HG02870 (cell line): ENCODE data around the gene RBM26.
A peak's percentile ranks its signal among the peaks of the same experiment; 100 is the strongest.

Source experiments
- ATAC-seq: cut with Tn5 transposase; IDR thresholded peaks from one replicate; pipeline ENCODE4 v1.9.1; 2021; ENCODE audit warnings: mild to moderate bottlenecking, moderate library complexity; ENCODE audit not compliant: unreplicated experiment

RBM26 gene, protein sequence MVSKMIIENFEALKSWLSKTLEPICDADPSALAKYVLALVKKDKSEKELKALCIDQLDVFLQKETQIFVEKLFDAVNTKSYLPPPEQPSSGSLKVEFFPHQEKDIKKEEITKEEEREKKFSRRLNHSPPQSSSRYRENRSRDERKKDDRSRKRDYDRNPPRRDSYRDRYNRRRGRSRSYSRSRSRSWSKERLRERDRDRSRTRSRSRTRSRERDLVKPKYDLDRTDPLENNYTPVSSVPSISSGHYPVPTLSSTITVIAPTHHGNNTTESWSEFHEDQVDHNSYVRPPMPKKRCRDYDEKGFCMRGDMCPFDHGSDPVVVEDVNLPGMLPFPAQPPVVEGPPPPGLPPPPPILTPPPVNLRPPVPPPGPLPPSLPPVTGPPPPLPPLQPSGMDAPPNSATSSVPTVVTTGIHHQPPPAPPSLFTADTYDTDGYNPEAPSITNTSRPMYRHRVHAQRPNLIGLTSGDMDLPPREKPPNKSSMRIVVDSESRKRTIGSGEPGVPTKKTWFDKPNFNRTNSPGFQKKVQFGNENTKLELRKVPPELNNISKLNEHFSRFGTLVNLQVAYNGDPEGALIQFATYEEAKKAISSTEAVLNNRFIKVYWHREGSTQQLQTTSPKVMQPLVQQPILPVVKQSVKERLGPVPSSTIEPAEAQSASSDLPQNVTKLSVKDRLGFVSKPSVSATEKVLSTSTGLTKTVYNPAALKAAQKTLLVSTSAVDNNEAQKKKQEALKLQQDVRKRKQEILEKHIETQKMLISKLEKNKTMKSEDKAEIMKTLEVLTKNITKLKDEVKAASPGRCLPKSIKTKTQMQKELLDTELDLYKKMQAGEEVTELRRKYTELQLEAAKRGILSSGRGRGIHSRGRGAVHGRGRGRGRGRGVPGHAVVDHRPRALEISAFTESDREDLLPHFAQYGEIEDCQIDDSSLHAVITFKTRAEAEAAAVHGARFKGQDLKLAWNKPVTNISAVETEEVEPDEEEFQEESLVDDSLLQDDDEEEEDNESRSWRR

DNA sequence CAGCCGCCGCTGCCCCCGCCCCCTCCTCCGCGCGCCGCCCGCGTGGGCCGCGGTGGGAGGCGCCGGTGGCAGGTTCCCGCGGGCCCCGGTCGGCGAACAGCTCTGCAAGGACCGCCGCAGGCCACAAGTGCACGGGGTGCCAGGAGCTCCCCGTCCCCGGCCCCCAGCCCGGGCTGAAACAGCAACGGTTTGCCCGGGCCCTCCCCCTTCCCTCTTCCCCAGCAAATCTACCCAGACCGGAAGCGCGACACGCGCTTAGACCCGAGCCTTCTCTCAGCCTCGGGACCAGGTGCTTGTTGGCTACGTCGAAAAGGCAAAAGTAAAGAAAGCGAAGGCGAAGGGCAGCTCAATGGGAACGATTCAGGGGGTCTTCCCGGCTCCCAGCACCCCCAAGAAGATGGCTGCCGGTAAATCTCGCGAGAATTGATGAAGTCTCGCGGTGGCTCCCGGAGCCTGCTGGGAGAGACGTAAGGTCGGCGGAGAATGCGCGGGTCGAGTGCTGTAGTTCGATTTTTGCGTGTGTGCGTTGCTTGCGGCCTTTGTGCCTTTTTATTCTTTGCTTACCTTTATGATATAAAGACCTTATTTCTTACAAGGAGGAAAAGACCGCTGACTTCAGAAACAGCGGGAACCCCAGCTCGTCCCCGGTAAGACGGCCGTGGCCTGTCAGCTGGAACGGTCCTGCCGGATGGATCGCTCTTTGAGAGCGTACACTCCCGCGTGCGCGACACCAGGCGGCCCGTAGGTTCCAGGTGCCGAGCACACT lies at the start of gene RBM26:
Gene RBM26 (minus strand): TSS at position 425 of the 766 bp plus-strand sequence. CDS start 481 bp downstream, outside the sequence.
- ATAC-seq: peak; percentile 71

DNA sequence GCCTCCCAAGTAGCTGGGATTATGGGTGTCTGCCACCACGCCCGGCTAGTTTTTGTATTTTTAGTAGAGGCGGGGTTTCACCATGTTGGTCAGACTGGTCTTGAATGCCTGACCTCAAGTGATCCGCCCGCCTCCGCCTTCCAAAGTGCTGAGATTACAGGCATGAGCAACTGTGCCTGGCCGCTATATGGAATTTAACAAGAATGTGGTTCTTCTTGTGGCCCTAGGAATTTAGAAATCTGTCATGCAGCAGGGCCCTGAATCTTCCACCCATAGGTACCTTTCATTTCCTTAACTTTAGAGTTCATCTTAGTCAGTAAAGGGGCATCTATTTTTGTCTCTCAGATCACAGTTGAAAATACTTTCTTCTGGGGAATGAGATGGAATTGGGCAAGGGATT lies 49.3 kb upstream of the RBM26 start:
- ATAC-seq: no peak

- no peak for ATAC-seq
Measured at GRCh38 chr13:79452239-79452913, 46.3 kb upstream of the RBM26 start.

DNA sequence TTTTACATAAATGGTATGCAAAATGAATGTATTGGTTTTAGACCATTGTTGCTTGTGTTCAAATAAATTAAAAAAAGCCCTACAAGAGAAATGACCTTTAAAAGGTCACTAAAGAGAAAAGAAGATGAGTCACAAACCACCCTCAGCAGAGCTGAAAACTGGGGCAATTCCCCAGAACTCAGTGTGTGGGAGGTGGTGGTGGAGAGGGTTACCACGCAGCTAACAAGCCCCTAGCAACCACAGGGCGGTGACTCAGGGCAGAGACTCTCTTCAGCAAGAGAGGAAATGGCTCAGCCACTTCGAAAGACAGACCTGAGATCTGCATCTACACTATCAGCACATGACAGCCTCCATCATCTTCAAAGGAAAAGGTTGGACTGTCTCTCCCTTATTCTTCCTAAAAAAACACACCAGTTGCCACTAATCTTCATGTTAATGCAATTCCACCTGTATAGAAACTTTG lies 45.5 kb upstream of the RBM26 start:
- peak; percentile 100 for ATAC-seq

GRCh38 chr13:79450110-79450509 lies 44.1 kb upstream of the RBM26 start:
- no peak for ATAC-seq

DNA sequence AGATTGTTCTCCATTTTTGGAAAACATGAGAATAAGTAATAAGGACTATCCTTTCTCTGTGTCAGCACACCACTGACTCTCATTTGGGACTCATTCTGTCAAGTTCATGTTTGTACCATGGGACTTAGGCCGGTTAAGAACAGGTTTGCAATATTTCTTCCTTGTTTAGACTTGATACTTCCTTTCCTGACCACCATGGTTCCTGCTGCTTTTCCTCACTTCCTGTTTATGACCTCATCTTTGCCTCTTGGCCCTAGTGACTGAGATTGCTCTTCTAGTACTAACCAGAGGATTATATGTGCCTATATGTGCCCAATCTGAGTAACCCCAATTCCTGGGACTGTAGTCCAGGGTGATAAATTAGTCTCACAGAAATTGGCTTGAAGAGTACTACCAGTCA lies 42.4 kb upstream of the RBM26 start:
- peak; percentile 23 for ATAC-seq

DNA sequence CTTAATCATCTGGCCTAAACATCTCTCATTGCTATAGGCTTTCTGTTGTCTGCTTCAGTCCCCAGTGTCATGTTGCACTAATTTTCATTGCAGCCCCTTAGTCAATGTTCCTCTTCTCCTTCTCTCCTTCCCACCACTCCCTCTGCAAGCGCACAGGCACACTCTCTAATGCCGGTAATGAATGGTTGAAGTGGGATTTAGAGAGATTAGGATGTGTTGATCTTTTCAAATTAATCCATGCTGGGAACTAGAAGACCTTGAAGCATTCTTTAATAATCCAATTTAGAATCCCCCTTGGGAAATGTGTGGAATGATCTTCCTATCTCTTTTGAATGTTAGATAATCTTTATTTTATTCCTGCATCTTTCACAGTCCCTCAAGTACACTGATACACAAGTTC lies 41.7 kb upstream of the RBM26 start:
- no peak for ATAC-seq

GRCh38 chr13:79447141-79447540 lies 41.1 kb upstream of the RBM26 start:
- no peak for ATAC-seq

DNA sequence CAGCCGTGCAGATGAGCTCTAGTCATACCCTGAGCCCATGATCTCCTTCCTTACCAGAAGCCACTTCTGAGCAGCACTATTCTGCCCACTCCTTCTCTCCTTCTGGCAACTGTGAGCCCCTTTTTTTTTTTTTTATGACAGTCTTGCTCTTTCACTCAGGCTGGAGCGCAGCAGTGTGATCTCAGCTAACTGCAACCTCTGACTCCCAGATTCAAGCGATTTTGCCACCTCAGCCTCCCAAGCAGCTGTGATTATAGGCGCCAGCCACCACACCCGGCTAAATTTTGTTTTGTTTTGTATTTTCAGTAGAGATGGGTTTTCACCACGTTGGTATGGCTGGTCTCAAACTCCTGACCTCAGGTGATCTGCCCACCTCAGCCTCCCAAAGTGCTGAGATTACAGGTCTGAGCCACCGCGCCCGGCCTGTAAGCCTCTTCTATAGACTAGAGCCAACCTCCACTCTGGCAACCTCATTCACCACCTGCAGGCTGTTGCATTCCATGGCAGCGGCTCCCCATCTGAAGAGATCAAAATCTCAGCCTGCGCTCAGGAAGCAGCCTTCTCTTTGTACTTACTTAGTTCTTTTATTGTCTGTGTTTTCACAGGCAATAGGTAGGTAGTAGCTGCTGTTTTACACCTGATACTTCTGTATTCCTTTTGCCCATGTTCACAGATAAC lies 40.1 kb upstream of the RBM26 start:
- ATAC-seq: no peak

DNA sequence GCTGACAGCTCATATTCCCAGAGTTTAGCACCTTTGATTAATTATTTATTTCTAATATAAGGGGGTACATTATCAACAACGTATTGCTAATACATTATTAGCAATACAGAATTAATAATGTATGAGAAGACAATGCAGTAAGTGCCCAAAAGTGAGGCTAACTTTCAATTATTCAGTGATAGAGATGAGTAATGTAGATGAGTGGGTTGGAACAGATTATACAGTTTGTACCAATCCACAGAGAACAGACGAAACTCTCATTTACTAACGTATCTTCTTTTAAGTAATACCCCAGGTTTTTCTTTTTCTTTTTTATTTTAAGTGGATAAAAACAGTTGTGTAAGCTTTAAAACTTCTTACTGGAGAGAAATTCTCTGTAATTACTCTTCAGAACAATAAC lies 36.7 kb upstream of the RBM26 start:
- ATAC-seq: no peak

- ATAC-seq: no peak
Measured at GRCh38 chr13:79442221-79442620, 36.2 kb upstream of the RBM26 start.

DNA sequence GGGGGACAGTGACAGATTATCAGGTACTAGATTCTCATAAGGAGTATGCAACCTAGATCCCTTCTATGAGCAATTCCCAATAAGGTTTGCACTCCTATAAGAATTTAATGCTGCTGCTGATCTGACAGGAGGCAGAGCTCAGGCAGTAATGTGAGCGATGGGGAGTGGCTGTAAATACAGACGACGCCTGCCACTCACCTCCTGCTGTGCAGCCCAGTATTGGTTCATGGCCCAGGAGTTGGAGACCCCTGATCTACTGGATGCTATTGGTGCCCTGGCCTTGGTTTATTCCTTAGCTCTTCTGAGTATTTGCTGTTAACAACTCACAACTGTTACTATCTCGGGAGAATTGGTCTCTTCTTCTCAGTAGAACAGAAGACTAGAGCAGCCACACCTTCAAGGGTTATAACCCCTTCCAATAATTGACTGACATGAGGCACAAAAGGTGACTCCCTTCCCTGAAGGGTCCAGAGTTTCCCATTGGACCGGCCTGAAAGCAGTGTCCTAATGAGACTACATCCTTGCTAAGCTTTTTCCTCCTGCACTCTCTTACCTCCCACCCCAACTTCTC lies 35.0 kb upstream of the RBM26 start:
- no peak for ATAC-seq

DNA sequence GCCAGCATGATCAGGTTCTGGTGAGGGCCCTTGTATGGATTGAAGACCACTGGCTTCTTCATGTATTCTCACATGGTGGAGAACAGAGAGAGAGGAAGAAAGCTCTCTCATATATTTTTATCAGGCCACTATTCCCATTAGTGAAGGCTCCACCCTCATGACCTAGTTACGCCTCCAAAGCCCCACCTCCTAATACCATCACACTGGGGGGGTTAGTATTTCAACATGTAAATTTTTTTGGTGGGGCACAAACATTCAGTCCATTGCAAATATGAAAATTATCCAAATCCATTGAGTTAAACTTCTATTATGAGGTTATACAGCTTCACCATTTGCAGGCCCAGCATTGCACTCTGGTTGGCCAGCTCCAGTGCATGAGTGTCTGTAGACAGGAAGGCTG lies 33.2 kb upstream of the RBM26 start:
- no peak for ATAC-seq

GRCh38 chr13:79435561-79435990 lies 29.5 kb upstream of the RBM26 start:
- no peak for ATAC-seq

GRCh38 chr13:79434556-79434955 lies 28.5 kb upstream of the RBM26 start:
- ATAC-seq: no peak

DNA sequence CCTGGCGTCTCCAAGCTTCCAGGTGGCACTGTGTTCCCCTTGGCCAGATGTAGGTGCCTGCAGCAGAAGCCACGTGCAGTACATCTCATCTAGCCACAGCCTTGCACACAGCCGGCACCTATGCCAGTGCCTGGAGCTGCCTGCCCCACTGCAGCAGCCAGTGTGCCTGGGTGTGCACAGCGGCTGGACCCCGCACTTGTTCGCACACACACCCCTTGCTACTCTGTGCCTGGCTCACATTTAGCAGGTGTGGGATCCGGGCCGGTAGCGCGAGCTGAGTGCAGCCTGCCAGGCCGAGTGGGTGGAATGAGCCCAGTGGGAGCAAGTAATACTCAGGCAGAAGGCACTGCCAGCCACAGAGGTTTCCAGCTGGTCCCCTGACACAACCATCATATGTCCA lies 26.9 kb upstream of the RBM26 start:
- ATAC-seq: no peak

DNA sequence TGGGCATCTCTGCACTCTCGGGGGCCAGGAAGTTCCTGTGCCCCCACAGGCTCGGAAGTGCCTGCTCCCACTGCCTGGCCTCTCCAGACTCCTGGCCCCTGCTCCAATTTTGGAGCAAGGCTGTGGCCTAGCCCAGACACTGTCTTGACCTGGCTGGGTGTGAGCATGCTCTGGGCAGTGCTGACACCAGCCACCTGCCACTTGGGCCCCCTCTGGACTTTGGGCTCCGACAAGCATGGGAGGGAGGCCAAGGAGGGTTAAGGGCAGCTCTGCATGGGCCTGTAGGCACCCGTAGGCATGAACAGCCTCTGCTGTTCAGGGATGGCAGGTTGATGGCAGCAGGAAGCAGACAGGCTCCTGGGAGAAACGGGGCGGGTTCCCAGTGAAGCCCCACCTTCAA lies 26.0 kb upstream of the RBM26 start:
- no peak for ATAC-seq

- ATAC-seq: no peak
Measured at GRCh38 chr13:79429309-79429708, 23.3 kb upstream of the RBM26 start.

DNA sequence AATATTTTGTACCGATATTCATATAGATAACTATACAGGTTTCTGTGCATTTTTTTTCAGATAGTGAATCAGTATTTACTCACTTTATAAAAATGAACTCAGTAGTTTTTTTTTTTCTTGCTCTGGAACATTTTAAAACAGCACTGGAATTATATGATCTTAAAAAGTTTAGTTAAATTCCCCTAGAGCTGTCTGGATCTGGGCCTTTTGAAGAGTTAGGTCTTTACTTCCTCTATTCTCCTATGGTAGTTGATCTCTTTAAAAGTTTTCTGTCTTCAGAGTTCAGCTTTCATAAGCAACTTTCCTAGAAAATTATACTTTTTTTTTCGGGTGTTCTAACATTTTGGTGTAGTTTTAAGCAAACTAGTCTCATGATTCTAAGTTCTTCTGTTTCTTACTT lies 21.8 kb upstream of the RBM26 start:
- ATAC-seq: no peak
